Bronchial epithelial cell (primary cell): ENCODE measurements around the gene TNS4. TPM values are rescaled to one million over a fixed set of nuclear protein-coding genes. Genes with fewer than 3 reads are reported as not detected.
A peak's percentile ranks its signal among the peaks of the same experiment; 100 is the strongest.

Experiments used
- DNase-seq: peaks from one replicate; pipeline ENCODE4 v3.0.0-alpha.2; 2010; ENCODE audit warnings: low read depth
- FAIRE-seq: peaks from 2 replicates; lab custom pipeline; 2011; peaks lifted over from hg19 to GRCh38; lab: Jason Lieb, UNC
- H3K27me3 ChIP-seq: 2 replicates; pipeline ENCODE4 v1.5.1; 2011; ENCODE audit warnings: low read length; ENCODE audit not compliant: control insufficient read depth, insufficient read depth
- H3K36me3 ChIP-seq: 2 replicates; pipeline ENCODE4 v1.5.1; 2011; ENCODE audit warnings: low read length; ENCODE audit not compliant: control insufficient read depth, insufficient read depth
- H3K4me3 ChIP-seq: 2 replicates; pipeline ENCODE4 v1.5.1; 2011; ENCODE audit warnings: mild to moderate bottlenecking, low read depth, low read length, control low read depth
- total RNA-seq: library from RNA; depleted of rRNA; stranded (reverse); fragments of >200 nt; gene quantifications from 2 replicates; pipeline ENCODE4 v1.2.1, GENCODE V29; 2014
- TF ChIP-seq, protein P1 (sequence below): IDR thresholded peaks from 2 replicates; pipeline ENCODE4 v1.5.1; 2011; ENCODE audit warnings: mild to moderate bottlenecking, moderate library complexity, low read length, control low read depth, inconsistent platforms; ENCODE audit not compliant: insufficient read depth, severe bottlenecking

TNS4 gene
- total RNA-seq, 1 donor from 2014 or later: 27.1 TPM

DNA sequence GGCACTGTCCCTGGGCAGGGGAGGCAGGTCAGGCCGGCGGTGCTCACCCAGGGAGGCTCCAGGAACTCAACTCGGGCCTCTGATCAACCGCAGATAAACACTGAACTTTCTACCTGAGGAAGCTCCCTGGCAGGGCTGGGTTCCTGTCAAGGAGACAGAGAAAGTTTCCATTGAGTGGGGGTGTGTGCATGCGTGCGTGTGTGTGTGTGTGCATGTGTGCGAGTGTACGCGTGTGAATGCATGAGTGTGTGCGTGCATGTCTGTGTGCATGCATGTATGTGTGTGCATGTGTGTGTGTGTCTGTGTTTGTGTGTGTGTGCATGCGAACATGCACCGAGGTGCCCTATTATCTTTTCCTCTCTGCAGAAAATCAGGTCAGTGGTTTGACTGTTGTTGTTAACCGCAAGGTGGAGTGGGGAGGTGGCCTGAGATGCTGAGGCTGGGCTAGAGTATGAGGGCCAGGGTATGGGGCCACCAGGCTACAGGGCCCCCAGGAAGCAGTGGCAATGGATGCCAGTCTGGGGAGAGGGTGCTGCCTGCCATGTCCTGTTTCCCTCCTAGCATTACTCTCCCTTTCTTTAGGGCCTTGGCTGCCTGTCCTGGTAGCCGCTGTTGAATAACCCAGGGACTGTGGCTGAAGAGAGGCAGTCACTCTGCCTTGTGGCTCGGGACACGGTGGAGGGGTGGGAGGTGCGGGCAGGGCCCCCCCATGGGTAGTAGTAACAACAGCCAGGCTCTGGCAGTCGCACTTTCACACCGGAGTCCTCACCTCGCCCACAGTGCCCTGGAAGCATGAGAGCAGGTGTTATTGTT lies 39.8 kb upstream of the TNS4 start:
- no peaks in the 10 kb centered on the region for H3K27me3 ChIP-seq
- FAIRE-seq (peak; percentile 32), DNase-seq (no peak)
- no peaks in the 10 kb centered on the region for H3K36me3 ChIP-seq
- TF ChIP-seq, protein P1, sequence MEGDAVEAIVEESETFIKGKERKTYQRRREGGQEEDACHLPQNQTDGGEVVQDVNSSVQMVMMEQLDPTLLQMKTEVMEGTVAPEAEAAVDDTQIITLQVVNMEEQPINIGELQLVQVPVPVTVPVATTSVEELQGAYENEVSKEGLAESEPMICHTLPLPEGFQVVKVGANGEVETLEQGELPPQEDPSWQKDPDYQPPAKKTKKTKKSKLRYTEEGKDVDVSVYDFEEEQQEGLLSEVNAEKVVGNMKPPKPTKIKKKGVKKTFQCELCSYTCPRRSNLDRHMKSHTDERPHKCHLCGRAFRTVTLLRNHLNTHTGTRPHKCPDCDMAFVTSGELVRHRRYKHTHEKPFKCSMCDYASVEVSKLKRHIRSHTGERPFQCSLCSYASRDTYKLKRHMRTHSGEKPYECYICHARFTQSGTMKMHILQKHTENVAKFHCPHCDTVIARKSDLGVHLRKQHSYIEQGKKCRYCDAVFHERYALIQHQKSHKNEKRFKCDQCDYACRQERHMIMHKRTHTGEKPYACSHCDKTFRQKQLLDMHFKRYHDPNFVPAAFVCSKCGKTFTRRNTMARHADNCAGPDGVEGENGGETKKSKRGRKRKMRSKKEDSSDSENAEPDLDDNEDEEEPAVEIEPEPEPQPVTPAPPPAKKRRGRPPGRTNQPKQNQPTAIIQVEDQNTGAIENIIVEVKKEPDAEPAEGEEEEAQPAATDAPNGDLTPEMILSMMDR: no peak
- no peak overlapping the region for H3K4me3 ChIP-seq

DNA sequence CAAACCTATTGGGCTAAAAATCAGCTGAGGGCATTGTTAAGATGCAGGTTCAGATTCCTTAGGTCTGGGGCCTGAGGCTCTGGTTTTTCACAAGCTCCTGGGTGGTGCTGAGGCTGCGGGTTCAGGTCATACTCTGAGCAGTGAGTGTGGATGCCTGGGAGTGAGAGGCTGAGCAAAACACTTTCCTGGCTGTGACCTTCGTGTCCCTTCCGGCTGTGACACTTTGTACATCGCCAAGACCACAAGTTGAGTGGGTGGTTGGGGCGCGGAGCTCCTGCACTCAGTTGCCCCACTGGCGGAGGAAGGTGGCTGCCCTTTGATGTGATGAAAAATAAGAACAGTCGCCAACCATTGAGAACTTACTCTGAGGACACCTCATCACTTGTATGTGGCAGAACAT lies 39.0 kb upstream of the TNS4 start:
- DNase-seq (no peak), FAIRE-seq (no peak)
- TF ChIP-seq, protein P1: no peak
- no peaks in the 10 kb centered on the region for H3K27me3 ChIP-seq
- no peak overlapping the region for H3K4me3 ChIP-seq
- H3K36me3 ChIP-seq: no peaks in the 10 kb centered on the region

DNA sequence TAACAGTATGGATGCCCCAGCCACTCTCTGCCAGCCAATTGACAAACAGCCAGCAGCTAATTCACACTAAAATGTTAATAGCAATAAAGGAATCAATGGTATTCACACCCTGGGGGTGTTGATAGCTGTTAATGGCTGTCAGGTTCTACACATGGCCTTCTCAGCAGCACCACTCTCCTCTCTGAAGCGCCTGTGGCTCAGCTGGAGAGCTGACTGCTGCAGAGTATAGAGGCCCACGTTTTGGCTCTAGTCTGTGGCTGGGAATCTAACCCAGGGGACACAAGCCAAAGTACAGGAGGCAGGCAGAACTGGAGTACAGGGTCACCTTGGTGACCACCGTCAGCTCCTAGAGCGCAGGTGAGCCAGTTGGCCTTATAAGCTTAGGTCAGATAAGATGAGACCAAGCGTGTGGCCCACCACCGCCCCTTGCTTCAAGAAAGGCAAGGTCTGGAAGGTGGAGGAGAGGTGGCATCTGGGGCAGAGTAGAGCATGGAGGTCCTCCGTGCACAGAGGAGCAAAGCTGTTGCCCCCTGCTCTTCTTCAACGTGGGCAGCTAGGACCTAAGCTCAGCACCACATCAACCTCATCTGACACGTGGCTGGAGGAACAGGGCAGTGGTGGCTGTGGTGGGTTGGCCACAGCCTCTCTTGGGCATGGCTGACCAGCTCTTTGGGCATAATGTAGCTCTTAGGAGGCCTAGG lies 38.4 kb upstream of the TNS4 start:
- DNase-seq: no peak
- H3K4me3 ChIP-seq: no peak overlapping the region
- TF ChIP-seq, protein P1: no peak
- H3K27me3 ChIP-seq: no peaks in the 10 kb centered on the region
- FAIRE-seq: no peak
- no peaks in the 10 kb centered on the region for H3K36me3 ChIP-seq

DNA sequence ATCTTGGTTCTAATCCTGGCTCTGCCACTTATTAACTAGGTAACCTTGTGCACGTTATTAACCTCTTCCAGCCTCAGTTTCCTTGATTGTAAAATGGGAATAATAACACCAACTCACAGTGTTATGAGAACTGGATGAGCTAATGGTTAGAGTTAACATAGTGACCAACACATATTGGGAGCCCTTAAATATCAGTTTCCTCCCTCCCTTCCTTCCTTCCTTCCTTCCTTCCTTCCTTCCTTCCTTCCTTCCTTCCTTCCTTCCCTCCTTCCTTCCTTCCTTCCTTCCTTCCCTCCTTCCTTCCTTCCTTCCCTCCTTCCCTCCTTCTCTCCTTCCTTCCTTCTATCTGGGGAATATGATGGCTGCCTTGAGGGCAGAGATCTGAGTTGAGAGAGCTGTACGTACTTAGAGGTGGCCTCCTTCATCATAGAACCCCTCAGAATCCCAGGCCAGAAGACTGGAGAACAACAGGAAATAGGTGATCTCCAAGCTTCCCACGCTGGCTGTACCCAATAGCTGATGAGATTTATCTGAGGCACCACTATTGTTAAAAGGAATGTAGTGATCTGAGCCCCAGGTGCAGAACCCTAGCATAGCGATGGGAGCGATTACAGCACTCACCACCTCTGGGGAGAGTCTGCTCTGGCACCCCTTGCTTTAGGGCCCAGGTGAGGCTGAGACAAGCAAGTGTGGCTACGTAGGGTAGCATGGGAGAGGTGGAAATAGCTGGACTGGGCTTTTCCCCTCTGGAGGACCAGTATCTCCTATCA lies 37.7 kb upstream of the TNS4 start:
- no peak for FAIRE-seq
- Histone ChIP-seq H3K4me3 (no peak overlapping the region), H3K27me3 (no peaks in the 10 kb centered on the region), H3K36me3 (no peaks in the 10 kb centered on the region)
- no peak for DNase-seq
- TF ChIP-seq, protein P1: no peak

DNA sequence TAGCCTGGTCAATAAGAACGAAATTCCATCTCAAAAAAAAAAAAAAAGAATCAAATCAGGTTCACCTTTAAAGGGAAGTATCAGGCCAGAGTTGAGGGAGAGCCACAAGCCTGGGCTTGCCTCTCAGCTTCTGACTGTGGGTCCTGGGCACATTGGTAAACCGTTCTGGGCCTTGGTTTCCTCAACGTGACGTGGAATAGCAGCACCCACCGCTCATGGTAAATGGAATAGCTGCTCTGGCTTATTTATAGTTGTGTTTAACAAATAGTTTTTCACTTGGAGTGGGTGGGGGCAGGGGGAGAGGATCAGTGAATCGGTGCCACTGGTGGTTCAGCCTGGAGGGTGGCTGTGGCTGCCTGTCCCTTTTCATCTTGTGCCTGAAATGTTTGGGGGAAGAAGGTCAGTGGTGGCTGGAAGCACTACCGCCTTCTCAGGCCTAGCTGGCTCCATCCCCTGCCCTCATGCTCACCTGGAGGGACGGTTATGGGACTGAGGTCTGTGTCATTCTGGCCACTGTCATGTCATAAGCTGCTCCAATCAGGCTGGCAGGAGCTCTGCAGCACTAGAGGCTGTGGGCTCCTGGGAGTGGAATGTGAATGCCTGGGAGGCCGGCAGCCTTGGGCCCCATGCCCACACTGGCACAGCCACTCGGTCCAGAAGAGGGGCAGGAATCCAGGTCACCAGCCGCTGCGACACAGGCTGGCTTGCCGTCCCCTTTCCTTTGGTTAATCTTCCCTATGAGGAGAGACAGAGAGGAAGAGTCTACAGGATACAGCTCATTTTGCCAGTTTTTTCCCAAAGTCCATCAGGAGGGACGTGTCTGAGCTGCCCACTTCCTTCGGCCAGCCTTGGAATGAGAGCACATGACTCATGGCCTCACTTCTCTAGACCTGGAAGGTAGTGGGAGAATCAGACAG lies 36.9 kb upstream of the TNS4 start:
- no peak for FAIRE-seq
- DNase-seq: peak; percentile 92
- H3K27me3 ChIP-seq: no peaks in the 10 kb centered on the region
- TF ChIP-seq, protein P1: no peak
- no peak overlapping the region for H3K4me3 ChIP-seq
- H3K36me3 ChIP-seq: no peaks in the 10 kb centered on the region
